GM08714 (cell line): Measurements from ENCODE around the gene SUGT1.

Experiments used
- H3K4me3 ChIP-seq: fragments of 200-500 bp; sonication (Bioruptor generic); 2 replicates; pipeline ENCODE4 v1.5.1; 2014; ENCODE audit warnings: mild to moderate bottlenecking, low read length, inconsistent platforms
- ZNF274 ChIP-seq: IDR thresholded peaks from 2 replicates; pipeline ENCODE4 v1.6.1; 2012; ENCODE audit warnings: mild to moderate bottlenecking, low read depth, low read length

The SUGT1 gene

GRCh38 chr13:52738719-52739467, 86.3 kb downstream of the SUGT1 start:
- TF ChIP-seq ZNF274, result no peak
- H3K4me3 ChIP-seq, result no peak overlapping the region

GRCh38 chr13:52739468-52740071, 86.9 kb downstream of the SUGT1 start, which contains the start of gene CNMD:
CNMD (minus strand) TSS chr13:52739820; CDS start chr13:52739701, 119 bp downstream.
- no peak for TF ChIP-seq ZNF274
- no peak within 1 kb of the TSS for H3K4me3 ChIP-seq

- H3K4me3 ChIP-seq, result no peak overlapping the region
- TF ChIP-seq ZNF274, result no peak
Measured at GRCh38 chr13:52743569-52743968, 90.9 kb downstream of the SUGT1 start.

- H3K4me3 ChIP-seq, result no peak overlapping the region
- no peak for TF ChIP-seq ZNF274
Measured at GRCh38 chr13:52743988-52744387, 91.4 kb downstream of the SUGT1 start.

GRCh38 chr13:52744842-52745375, 92.3 kb downstream of the SUGT1 start:
- TF ChIP-seq ZNF274, result no peak

GRCh38 chr13:52746141-52746540, 93.5 kb downstream of the SUGT1 start:
- no peak overlapping the region for H3K4me3 ChIP-seq
- TF ChIP-seq ZNF274, result no peak

More at GRCh38 chr13:52744842-52745375, 92.3 kb downstream of the SUGT1 start:
- H3K4me3 ChIP-seq, result no peak overlapping the region

GRCh38 chr13:52749419-52749818, 96.8 kb downstream of the SUGT1 start:
- H3K4me3 ChIP-seq, result no peak overlapping the region
- TF ChIP-seq ZNF274, result no peak
